ENCODE measurements around the gene ERC2. TPM values are rescaled to one million over a fixed set of nuclear protein-coding genes. Genes with fewer than 3 reads are reported as not detected.

The ERC2 gene
- total and polyA plus RNA-seq, 2 of the 8 experiments (the other 6 are each of a cell fraction or from before 2014, with no cell fraction given) = 16.4 to 22.8 TPM

DNA sequence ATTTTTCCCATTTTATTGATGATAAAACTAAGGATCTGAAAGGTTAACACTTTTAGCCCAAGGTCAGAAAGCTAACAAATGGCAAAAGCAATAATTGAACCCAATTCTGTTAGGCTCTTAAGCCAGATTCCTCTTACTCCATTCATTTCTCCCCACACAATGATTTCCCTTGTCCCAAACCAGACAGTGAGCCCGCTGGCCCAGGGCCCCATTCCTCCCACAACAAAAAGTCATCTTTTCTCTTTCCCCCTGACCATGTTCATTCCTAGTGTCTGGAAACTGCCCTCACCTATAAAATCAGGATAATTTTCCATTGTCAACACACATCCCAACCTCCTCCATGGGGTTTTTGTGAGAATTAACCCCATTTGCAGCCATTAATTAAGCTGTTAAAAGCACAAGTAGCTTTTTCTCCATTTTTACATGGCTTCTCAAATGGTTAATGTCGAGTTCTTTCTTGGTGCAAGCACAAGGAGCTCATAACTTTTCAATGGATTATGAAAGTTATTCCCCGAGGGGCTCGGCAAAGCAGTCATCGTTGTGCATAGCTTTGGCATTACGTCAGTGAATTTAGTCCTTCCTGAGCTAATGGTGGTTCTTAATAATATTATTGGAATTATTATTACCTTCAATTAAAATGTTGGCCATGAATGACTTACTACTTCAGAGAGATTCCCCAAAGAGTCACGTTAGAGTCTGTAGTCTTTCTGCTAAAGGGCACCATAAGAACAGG, 830.2 kb downstream of the ERC2 start:
- Histone ChIP-seq H2BK20ac (ENCODE audit: low read length) (no peak overlapping the region), H3K79me2 (ENCODE audit: control insufficient read depth in 1 of 2, insufficient read depth in 2 of 2, low read length in 2 of 2) (no peaks in the 10 kb centered on the region), H2AFZ (ENCODE audit: low read length) (no peak overlapping the region), H3K9ac (replicated peaks in 1 of 4; ENCODE audit: extremely low read depth in 1 of 4, low read depth in 3 of 4, low read length in 3 of 4) (no peak overlapping the region), H3K36me3 (ENCODE audit: control insufficient read depth in 2 of 4, insufficient read depth in 4 of 4, low read length in 3 of 4) (no peaks in the 10 kb centered on the region), H3K9me3 (ENCODE audit: insufficient read depth in 2 of 2, low read depth in 1 of 2, low read length in 1 of 2) (no peaks in the 10 kb centered on the region), H4K5ac (ENCODE audit: insufficient read length, low read depth, low read length) (no peak overlapping the region), H3K27ac (ENCODE audit: low read depth, low read length) (no peak overlapping the region), H2BK12ac (ENCODE audit: low read depth, low read length) (no peak overlapping the region), H4K91ac (replicated peaks; ENCODE audit: insufficient read length, low read length) (no peak overlapping the region), H3K18ac (ENCODE audit: extremely low read depth, low read length) (no peak overlapping the region), H3K4ac (replicated peaks; ENCODE audit: insufficient read length, low read depth, low read length) (no peak overlapping the region), H3K4me2 (ENCODE audit: insufficient read depth in 1 of 2, low read depth in 2 of 2, low read length in 2 of 2) (no peak overlapping the region), H3K56ac (replicated peaks; ENCODE audit: insufficient read length, low read depth, low read length) (no peak overlapping the region), H4K8ac (ENCODE audit: extremely low read depth, insufficient read depth, low read length) (no peak overlapping the region), H3K27me3 (replicated peaks in 1 of 4; ENCODE audit: control insufficient read depth in 3 of 4, extremely low read depth in 1 of 4, insufficient read depth in 3 of 4, low read length in 3 of 4) (peaks cover 0 to 2% (median 0%) of the 10 kb centered on the region in 4 experiments; a peak in 1 of 7 replicates), H3K14ac (ENCODE audit: insufficient read length) (no peak overlapping the region), H2BK5ac (ENCODE audit: low read depth, low read length) (no peak overlapping the region), H3K23me2 (ENCODE audit: low read depth, low read length) (no peaks in the 10 kb centered on the region), H2BK15ac (ENCODE audit: low read length) (no peak overlapping the region), H3K4me1 (replicated peaks in 1 of 4; ENCODE audit: control insufficient read depth in 3 of 4, insufficient read depth in 4 of 4, low read length in 3 of 4) (no peaks in the 10 kb centered on the region; a peak in 2 of 7 replicates), H3K23ac (ENCODE audit: insufficient read length) (no peak overlapping the region), H3K4me3 (ENCODE audit: extremely low read depth in 1 of 4, insufficient read depth in 2 of 4, low read depth in 3 of 4, low read length in 4 of 4) (no peak overlapping the region), H4K20me1 (replicated peaks in 1 of 2; ENCODE audit: control insufficient read depth in 1 of 2, insufficient read depth in 2 of 2, low read length in 2 of 2) (no peaks in the 10 kb centered on the region), H2AK5ac (ENCODE audit: low read depth, low read length) (no peak overlapping the region), H3K79me1 (ENCODE audit: low read depth, low read length) (no peaks in the 10 kb centered on the region), H2BK120ac (replicated peaks; ENCODE audit: low read depth, low read length) (no peak overlapping the region)
- DNase-seq (ENCODE audit: low read depth in 1 of 2, low spot score in 2 of 2) (no peak), FAIRE-seq (no peak)
- 92% methylated on average over 7 of the region's 7 CpGs; no CpG with 5 or more reads in 1 of the 2 experiments for WGBS, 2 experiments (ENCODE audit: extremely low coverage in 1 of 2, insufficient coverage in 1 of 2, insufficient read length in 1 of 2, insufficient replicate concordance in 2 of 2, low coverage in 1 of 2, low lambda C conversion rate in 2 of 2, missing lambda C conversion rate in 1 of 2)
- CTCF ChIA-PET (ENCODE audit: partially characterized antibody) = interaction anchor here (1.0 to 2.0 kb wide), 6 partner anchors 10 to 124 kb away, joined by 3 to 13 read pairs (median 3); no protein-coding TSS in a partner anchor
- POLR2A ChIA-PET (ENCODE audit: partially characterized antibody) = interaction anchor here (1.4 kb wide), 1 partner anchor 9 kb away, joined by 3 read pairs; no protein-coding TSS in a partner anchor
- no peak for TF ChIP-seq CTBP2 (IDR thresholded peaks at IDR 0.05; ENCODE audit: borderline replicate concordance, insufficient read depth, insufficient read length, low read length)

Measured in H1 (cell line).